Central memory CD8-positive, alpha-beta T cell (primary cell): ENCODE data around the gene PARD3.
"Not testable (repeated sequence)": the region's sequence is repeated elsewhere in the genome, so short reads cannot be mapped to it uniquely, and the experiment has no call there.

Experiments
- ATAC-seq: fragments of 150-1000 bp; cut with Tn5 transposase; replicated peaks from 2 replicates; pipeline ENCODE4 v1.10.0; 2022; ENCODE audit warnings: mild to moderate bottlenecking, moderate FRiP score, moderate number of reproducible peaks; ENCODE audit not compliant: poor library complexity, severe bottlenecking; ENCODE audit errors: extremely low read depth
- DNase-seq, 2 donors: peaks; one replicate each; pipeline ENCODE4 v3.0.0; 2021; ENCODE audit warnings: low spot score in 2 of 2
- H3K27ac Mint-ChIP-seq: one replicate; pipeline ENCODE4 v1.8.0; 2022; ENCODE audit warnings: low read depth, mild to moderate bottlenecking, moderate library complexity, mixed read lengths
- H3K27me3 Mint-ChIP-seq: one replicate; pipeline ENCODE4 v1.8.0; 2022; ENCODE audit warnings: mixed read lengths
- H3K36me3 Mint-ChIP-seq: one replicate; pipeline ENCODE4 v1.8.0; 2022; ENCODE audit warnings: mild to moderate bottlenecking, moderate library complexity, mixed read lengths; ENCODE audit not compliant: insufficient read depth
- H3K4me1 Mint-ChIP-seq: one replicate; pipeline ENCODE4 v1.8.0; 2022; ENCODE audit warnings: mixed read lengths
- H3K4me3 Mint-ChIP-seq: one replicate; pipeline ENCODE4 v1.8.0; 2022; ENCODE audit warnings: mild to moderate bottlenecking, moderate library complexity, mixed read lengths
- H3K9me3 Mint-ChIP-seq: one replicate; pipeline ENCODE4 v1.8.0; 2022; ENCODE audit warnings: mixed read lengths

The PARD3 gene

GRCh38 chr10:34721208-34721840 is 93.8 kb downstream of the PARD3 start:
- no peak for DNase-seq

GRCh38 chr10:34719746-34720145 is 95.3 kb downstream of the PARD3 start:
- DNase-seq (no peak), ATAC-seq (no peak)
- Mint-ChIP-seq H3K27ac (no peak overlapping the region), H3K9me3 (no peaks in the 10 kb centered on the region), H3K36me3 (peaks cover 2% of the 10 kb centered on the region), H3K4me1 (no peaks in the 10 kb centered on the region), H3K27me3 (peaks cover 18% of the 10 kb centered on the region), H3K4me3 (no peak overlapping the region)

More at GRCh38 chr10:34721208-34721840, 93.8 kb downstream of the PARD3 start:
- peaks cover 2% of the 10 kb centered on the region for H3K36me3 Mint-ChIP-seq
- peaks cover 9% of the 10 kb centered on the region for H3K27me3 Mint-ChIP-seq
- H3K4me3 Mint-ChIP-seq = no peak overlapping the region
- no peaks in the 10 kb centered on the region for H3K9me3 Mint-ChIP-seq
- H3K27ac Mint-ChIP-seq = no peak overlapping the region
- no peaks in the 10 kb centered on the region for H3K4me1 Mint-ChIP-seq
- no peak for ATAC-seq

GRCh38 chr10:34719328-34719727 is 95.8 kb downstream of the PARD3 start:
- H3K9me3 Mint-ChIP-seq = no peaks in the 10 kb centered on the region
- ATAC-seq (no peak), DNase-seq (no peak)
- peaks cover 2% of the 10 kb centered on the region for H3K36me3 Mint-ChIP-seq
- H3K4me1 Mint-ChIP-seq = no peaks in the 10 kb centered on the region
- H3K27ac Mint-ChIP-seq = no peak overlapping the region
- H3K27me3 Mint-ChIP-seq = peaks cover 18% of the 10 kb centered on the region
- no peak overlapping the region for H3K4me3 Mint-ChIP-seq

- Mint-ChIP-seq H3K27me3 (peaks cover 9% of the 10 kb centered on the region), H3K27ac (no peak overlapping the region), H3K9me3 (no peaks in the 10 kb centered on the region), H3K4me1 (no peaks in the 10 kb centered on the region), H3K36me3 (peaks cover 2% of the 10 kb centered on the region), H3K4me3 (no peak overlapping the region)
- ATAC-seq (no peak), DNase-seq (no peak)
These were observed 97.7 kb downstream of the PARD3 start for GRCh38 chr10:34717429-34717828.

- peaks cover 2% of the 10 kb centered on the region for H3K36me3 Mint-ChIP-seq
- DNase-seq (no peak), ATAC-seq (no peak)
- H3K27me3 Mint-ChIP-seq = peaks cover 9% of the 10 kb centered on the region
- H3K27ac Mint-ChIP-seq = no peak overlapping the region
- H3K4me3 Mint-ChIP-seq = no peak overlapping the region
- no peaks in the 10 kb centered on the region for H3K9me3 Mint-ChIP-seq
- H3K4me1 Mint-ChIP-seq = no peaks in the 10 kb centered on the region
These were observed 98.1 kb downstream of the PARD3 start for GRCh38 chr10:34716958-34717357.

GRCh38 chr10:34716234-34716633 is 98.9 kb downstream of the PARD3 start:
- no peak overlapping the region for H3K27ac Mint-ChIP-seq
- H3K4me3 Mint-ChIP-seq = no peak overlapping the region
- ATAC-seq = no peak
- no peaks in the 10 kb centered on the region for H3K9me3 Mint-ChIP-seq
- H3K4me1 Mint-ChIP-seq = no peaks in the 10 kb centered on the region
- DNase-seq = no peak
- peaks cover 2% of the 10 kb centered on the region for H3K36me3 Mint-ChIP-seq
- peaks cover 9% of the 10 kb centered on the region for H3K27me3 Mint-ChIP-seq

GRCh38 chr10:34715511-34716187 is 99.4 kb downstream of the PARD3 start:
- Mint-ChIP-seq H3K27ac (no peak overlapping the region), H3K9me3 (no peaks in the 10 kb centered on the region)

GRCh38 chr10:34713875-34714274 is 101.2 kb downstream of the PARD3 start:
- DNase-seq (no peak), ATAC-seq (no peak)
- Mint-ChIP-seq H3K9me3 (no peaks in the 10 kb centered on the region), H3K4me1 (no peaks in the 10 kb centered on the region), H3K27me3 (peaks cover 9% of the 10 kb centered on the region), H3K36me3 (peaks cover 2% of the 10 kb centered on the region), H3K27ac (no peak overlapping the region), H3K4me3 (no peak overlapping the region)

More at GRCh38 chr10:34715511-34716187, 99.4 kb downstream of the PARD3 start:
- DNase-seq = no peak
- Mint-ChIP-seq H3K27me3 (peaks cover 9% of the 10 kb centered on the region), H3K4me1 (no peaks in the 10 kb centered on the region), H3K4me3 (no peak overlapping the region), H3K36me3 (peaks cover 2% of the 10 kb centered on the region)
- no peak for ATAC-seq

GRCh38 chr10:34711500-34711899 is 103.6 kb downstream of the PARD3 start:
- Mint-ChIP-seq H3K27me3 (peaks cover 9% of the 10 kb centered on the region), H3K4me1 (no peaks in the 10 kb centered on the region), H3K9me3 (no peaks in the 10 kb centered on the region), H3K36me3 (no peaks in the 10 kb centered on the region), H3K27ac (no peak overlapping the region), H3K4me3 (no peak overlapping the region)
- ATAC-seq (no peak), DNase-seq (no peak)

- ATAC-seq = no peak
- DNase-seq = no peak
- Mint-ChIP-seq H3K4me1 (peaks cover 5% of the 10 kb centered on the region), H3K27ac (no peak overlapping the region), H3K36me3 (no peaks in the 10 kb centered on the region), H3K4me3 (no peak overlapping the region), H3K27me3 (peaks cover 3% of the 10 kb centered on the region), H3K9me3 (no peaks in the 10 kb centered on the region)
These were observed 104.7 kb downstream of the PARD3 start for GRCh38 chr10:34710391-34710751.

GRCh38 chr10:34709637-34710390 is 105.3 kb downstream of the PARD3 start:
- H3K27me3 Mint-ChIP-seq = no peaks in the 10 kb centered on the region
- H3K27ac Mint-ChIP-seq = no peak overlapping the region
- DNase-seq (no peak), ATAC-seq (no peak)
- H3K36me3 Mint-ChIP-seq = no peaks in the 10 kb centered on the region
- H3K4me3 Mint-ChIP-seq = no peak overlapping the region
- peaks cover 5% of the 10 kb centered on the region for H3K4me1 Mint-ChIP-seq
- H3K9me3 Mint-ChIP-seq = no peaks in the 10 kb centered on the region

GRCh38 chr10:34707656-34708055 is 107.4 kb downstream of the PARD3 start:
- no peak overlapping the region for H3K27ac Mint-ChIP-seq
- H3K9me3 Mint-ChIP-seq = no peaks in the 10 kb centered on the region
- no peak for DNase-seq
- H3K36me3 Mint-ChIP-seq = no peaks in the 10 kb centered on the region
- H3K27me3 Mint-ChIP-seq = no peaks in the 10 kb centered on the region
- H3K4me3 Mint-ChIP-seq = no peak overlapping the region
- no peak for ATAC-seq
- peaks cover 5% of the 10 kb centered on the region for H3K4me1 Mint-ChIP-seq

- not testable (repeated sequence) for DNase-seq, H3K36me3 Mint-ChIP-seq, H3K27me3 Mint-ChIP-seq, ATAC-seq, H3K9me3 Mint-ChIP-seq, H3K4me3 Mint-ChIP-seq, H3K4me1 Mint-ChIP-seq, H3K27ac Mint-ChIP-seq
These were observed 108.1 kb downstream of the PARD3 start for GRCh38 chr10:34706992-34707391.
